Pons (tissue), 1 donor: ENCODE data around the gene HS3ST1.
"Not testable (repeated sequence)": the region's sequence is repeated elsewhere in the genome, so short reads cannot be mapped to it uniquely, and the experiment has no call there.

ENCODE experiments used
- DNase-seq: peaks from one replicate; pipeline ENCODE4 v3.0.0-alpha.2; 2016; ENCODE audit warnings: low spot score

Gene HS3ST1

DNA sequence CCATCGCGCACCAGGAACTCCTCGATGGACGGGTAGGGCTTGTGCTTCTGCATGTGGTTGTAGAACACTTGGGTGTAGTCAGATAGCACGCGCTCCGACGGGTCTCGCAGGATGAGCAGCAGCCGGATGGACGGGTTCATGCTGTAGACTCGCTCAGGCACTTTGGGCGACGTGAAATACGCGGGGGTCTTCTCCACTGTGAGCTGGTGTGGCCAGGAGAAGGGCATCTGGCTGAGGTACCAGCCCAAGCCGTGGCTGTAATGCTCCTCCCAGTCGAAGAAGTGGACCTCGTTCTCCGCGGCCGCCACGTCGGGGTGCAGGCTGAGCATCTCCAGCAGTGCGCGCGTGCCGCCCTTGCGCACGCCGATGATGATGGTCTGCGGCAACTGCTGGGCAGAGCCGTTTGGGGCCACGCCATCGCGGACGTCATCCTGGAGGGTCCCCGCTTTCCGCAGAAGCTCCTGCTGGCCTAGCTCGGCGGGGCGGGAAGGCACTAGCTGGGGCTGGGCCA is 29.2 kb downstream of the HS3ST1 start:
- DNase-seq: no peak

DNA sequence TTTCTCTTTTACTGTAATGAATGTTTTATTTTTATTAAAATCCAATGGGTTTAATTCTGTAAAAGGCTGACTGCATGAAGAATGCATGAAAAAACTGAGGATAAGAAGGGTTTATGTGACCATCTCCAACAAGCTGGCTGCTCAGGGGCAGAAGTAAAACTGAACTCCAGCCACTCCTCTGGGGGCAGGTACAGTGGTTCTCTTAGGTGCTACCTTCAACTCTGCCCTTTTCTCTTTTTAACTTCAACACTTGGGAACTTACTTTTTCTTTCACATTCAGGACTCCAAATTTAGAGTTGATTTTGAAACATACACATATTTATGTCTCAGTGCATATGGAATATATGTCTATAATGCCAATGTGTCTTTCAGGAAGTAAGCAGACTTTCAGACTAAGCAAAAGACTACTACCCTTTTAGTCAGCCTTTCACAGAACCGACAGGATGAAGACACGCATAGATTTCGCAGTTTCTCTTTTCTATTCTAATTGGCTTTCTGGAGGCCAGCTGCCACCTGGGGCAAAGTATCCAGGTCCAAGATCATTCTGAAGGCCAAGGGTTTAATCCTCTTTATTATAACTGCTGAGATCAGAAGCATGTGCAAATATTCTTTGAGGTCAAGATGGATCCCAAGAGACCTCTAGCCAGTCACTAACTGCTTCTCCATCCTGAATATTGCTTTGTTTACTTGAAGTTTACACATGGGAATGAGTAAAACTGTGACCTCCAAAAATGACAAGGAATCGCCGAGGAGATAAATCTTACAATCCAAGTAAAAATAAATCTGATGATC is 30.7 kb downstream of the HS3ST1 start:
- no peak for DNase-seq

DNA sequence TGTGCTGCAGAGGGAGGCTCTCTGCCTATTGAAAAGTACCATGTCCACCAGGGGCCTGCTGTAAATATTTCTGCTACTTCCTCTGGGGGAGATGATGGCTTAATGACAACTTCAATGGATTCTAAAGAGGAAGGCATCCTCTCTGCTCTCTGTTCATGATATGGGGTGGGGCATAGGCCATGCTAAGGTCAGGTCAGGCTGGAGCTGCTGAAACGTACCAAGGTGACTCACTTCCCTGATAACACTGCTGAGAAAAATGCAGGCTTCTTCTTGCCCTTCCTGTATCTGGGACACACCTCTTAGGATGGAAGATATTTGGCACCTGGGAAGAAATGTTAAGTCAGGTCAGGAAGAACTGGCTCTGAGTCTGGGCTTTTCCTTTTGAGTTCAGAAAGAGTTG is 31.5 kb downstream of the HS3ST1 start:
- DNase-seq: no peak

DNA sequence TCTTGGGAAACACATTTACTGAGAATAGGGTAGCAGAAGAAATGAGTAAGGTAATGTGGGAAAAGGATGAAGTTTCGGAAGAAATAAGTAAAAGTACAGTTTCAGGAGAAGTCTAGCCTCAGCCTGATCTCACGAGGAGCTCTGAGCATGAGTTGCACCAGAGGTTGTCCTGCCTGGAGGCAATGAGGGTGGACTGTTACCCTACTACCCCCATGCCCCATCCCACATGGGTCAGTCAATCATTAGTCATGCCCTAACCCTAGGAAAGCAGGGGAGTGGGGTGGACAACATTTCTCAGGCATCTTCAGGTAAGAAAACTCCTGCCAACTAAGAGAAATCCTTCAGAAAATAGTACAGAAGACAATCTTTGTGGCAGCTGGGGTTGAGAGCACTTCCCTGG is 35.1 kb downstream of the HS3ST1 start:
- no peak for DNase-seq

DNA sequence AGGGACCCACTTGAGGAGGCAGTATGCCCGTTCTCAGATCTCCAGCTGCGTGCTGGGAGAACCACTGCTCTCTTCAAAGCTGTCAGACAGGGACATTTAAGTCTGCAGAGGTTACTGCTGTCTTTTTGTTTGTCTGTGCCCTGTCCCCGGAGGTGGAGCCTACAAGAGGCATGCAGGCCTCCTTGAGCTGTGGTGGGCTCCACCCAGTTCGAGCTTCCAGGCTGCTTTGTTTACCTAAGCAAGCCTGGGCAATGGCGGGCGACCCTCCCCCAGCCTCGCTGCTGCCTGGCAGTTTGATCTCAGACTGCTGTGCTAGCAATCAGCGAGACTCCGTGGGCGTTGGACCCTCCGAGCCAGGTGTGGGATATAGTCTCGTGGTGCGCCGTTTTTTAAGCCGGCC is 44.6 kb downstream of the HS3ST1 start:
- not testable (repeated sequence) for DNase-seq

DNA sequence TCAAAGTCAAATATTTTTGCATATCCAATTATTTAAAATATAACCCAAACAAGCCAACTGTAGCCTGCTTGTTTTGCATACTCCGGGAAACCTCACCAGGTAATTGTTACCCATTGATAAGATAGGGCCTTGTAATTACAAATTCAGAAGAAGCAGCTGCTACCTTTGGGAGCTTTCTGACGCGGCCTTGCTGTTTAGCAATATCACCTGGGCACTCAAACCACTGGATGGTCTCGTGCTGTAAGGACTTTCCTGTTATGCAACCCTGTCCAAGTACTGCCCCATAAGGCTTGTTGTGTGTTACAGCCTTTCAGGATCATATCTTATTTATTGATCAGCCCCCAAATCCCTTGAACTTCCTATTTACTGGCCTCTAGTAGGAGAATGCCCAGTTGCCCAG is 52.1 kb downstream of the HS3ST1 start:
- no peak for DNase-seq

DNA sequence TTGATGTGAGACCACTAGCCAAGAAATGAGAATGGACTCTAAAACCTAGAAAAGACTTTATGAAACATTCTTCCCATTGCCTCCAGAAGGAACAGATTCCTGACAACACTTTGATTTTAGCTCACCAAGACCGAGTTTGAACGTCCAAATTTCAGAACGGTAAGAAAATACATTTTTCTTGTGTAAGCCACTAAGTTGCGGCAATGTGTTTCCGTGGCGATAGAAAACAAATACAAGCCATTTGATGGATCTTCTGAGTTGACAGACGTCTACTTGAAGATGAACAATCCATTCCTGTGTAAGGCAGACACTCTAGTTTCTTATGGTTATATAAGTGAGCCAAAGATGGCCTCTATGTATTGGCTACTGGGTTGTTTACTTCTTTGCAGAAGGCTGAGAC is 52.5 kb downstream of the HS3ST1 start:
- DNase-seq: no peak

DNA sequence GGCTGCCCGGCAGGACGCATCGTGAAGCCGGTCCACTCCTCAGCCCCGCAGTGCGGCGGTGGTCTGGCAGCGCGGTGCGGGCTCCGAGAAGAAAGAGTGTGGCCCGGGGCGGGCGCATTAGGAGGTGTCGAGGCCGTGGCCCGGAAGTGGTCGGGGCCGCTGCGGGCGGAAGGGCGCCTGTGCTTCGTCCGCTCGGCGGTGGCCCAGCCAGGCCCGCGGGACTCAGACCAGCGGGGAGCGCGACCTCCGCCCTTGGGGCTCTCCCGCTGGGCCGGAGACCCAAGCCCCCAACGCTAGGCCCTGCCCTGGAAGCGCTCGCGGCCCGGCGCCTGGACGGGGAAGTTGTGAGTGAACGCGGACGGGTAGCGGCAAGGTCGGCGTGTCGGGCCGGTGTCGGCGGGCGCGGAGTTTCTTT is 60.0 kb downstream of the HS3ST1 start:
- no peak for DNase-seq

DNA sequence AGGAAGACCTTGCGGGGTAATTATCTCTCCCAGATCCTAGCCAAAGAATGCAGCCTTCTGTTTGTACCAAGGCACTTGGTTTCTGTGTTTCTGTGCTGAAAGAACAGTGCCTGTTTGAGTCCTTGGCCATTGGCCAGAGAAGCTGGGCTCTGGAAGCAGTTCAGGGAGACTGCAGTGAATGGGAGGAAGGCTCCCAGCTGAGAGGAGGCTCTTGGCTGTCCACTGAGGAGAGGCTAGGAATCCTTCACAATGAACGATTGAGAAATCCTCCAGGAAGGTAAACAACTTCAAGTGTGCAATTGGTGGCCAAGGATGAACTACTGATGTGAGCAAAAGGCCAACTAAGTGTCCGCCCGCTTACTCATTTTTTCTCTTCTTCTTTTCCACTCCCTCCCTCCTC is 61.3 kb downstream of the HS3ST1 start:
- peak; percentile 97 for DNase-seq

DNA sequence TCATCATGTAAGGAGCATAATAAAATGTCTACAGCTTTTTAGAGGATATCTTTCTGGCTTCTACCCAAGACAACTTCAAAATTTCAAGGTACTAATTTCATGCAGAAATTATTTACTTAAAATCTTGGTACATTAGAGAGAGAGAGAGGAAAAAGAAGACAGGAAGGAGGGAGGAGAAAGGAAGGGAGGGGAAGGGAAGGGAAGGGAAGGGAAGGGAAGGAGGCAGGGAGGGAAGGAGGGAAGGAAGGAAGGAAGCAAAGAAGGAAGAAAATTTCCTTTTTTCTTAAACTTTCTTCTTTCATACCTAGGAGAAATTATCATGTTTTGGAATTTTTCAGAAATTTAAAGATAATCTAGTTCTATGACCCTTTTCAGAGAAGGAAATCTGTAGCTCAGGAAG is 61.8 kb downstream of the HS3ST1 start:
- no peak for DNase-seq

DNA sequence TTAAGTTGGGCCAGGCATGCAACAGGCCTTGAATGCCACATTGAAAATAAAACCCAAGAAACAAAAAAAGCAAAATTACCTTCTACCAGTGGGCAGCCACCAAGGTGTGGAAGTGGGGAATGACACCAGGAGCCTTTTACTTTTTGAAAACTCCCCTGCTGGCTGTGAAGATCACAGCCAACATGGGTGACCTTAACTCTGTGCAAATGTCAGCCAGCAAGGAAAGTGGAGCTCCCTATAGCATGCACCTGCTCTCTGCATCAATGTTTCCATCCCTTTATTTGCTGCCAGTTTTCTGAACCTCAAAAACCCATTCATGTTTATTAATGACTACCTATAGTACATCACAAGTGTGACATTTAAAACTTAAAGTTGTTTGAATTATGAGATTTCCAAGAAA is 63.7 kb downstream of the HS3ST1 start:
- DNase-seq: no peak

DNA sequence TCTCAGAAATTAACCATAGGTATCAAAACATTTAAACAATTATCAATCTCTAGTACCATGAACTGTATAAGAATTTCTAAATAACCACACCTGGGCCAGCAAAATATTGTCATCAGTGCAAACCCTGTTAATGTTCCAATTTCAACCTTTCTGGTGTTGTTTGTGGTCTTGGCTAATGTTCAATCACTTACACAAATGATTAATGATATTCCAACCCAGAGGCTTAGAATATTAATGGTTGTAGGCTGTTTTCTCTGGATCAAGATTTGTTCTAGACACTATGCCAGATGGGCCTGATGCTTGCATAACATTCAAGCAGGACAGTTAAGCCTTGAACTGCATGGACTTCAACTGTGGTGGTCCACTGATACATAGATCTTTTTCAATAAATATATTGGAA is 69.1 kb downstream of the HS3ST1 start:
- no peak for DNase-seq

DNA sequence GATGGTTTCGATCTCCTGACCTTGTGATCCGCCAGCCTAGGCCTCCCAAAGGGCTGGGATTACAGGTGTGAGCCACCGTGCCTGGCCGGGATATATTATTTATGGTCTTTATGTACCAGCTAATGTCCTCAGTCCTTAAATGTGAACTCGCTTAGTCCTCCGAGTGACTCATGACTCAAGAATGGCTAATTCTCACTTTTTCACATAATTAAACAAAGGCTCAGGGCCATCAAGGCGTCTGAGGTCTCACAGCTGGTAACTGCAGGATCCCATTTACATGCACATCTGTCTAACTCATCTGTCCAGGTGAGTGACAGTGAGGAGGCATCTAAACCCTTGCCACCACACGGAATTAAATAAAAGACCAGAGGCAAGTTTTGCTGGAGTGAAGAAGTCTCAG is 73.5 kb downstream of the HS3ST1 start:
- no peak for DNase-seq

DNA sequence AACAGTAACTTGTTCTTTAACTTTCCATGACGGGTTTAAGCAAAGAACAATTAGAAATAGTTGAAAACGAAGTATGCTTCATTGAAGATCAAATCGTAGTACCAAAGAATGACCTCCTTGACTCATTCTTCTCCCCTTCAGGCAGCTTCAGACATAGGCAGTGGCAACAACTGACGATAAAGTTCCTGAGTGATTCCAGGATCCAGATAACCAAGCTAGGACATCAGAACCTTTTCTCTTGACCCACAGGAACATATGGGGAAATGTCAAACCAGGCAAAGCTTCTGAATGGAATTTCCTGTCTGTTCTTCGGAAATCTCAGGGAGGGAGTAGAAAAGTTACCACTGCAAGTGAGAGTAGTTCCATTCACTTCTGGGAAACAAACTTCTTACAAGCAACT is 74.2 kb downstream of the HS3ST1 start:
- no peak for DNase-seq

DNA sequence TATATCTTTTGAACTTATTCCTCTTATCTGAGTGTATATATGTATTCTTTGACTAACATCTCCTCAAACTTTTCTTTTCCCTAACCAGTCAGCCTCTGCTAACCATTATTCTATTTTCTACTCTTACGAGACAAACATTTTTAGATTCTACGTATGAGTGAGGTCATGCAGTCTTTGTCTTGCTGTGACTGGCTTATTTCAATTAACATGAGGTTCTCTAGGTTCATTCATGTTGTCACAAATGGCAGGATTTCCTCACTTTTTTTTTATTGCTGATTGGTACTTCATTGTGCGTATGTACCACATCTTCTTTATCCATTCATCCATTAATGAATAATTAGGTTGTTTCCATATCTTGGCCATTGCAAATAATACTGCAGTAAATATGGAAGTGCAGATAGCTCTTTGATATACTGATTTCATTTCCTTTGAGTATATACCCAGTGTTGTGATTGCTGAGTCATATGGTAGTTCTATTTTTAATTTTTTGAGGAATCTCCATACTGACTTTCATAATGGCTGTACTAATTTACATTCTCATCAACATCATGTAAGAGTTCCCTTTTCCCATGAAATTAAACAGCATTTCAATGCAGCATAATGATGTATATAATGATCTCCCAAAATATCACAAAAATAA is 80.1 kb downstream of the HS3ST1 start:
- no peak for DNase-seq

DNA sequence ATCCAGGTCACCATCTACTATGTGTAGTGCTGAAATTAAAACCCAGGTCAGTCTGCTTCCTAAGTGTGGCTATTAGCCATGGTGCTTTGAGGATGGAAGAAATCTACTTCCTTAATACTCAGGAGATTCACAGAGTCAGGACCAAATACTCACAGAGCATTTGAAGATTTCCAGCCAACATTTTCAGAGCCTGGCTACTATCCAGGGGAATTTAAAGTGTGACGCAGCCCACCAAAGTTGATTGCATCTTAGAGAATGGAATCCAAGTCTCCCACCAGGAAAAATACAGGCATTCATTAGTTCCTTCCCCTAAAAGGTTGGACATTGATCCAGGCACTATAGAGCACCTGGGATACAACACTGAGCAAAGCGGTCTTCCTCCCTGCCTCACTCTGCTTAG is 83.8 kb downstream of the HS3ST1 start:
- DNase-seq: no peak

DNA sequence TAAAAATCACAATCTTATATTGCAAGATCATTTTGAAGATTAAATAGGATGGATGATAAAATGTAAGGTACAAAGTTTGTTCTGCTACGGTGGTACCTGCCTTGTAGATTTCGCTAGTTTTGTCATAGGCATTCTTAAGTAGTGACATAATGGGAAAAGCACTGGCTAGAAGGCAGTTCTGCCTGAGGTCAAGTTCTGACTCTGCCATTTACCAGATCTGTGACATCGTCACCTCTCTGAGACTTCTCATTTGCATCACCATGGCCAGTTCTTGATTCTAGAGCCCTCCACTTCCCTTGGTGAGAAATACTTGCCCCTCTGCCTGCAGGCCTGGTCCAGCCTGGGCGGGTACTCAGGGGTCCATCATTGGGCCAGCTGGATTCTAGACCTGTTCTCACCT is 85.2 kb downstream of the HS3ST1 start:
- DNase-seq: no peak
